Heart right ventricle (tissue), 16 donors: ENCODE measurements around the gene CELA1. TPM values are rescaled to one million over a fixed set of nuclear protein-coding genes. Genes with fewer than 3 reads are reported as not detected.
A peak's percentile ranks its signal among the peaks of the same experiment; 100 is the strongest.

Source experiments
- ATAC-seq, 8 donors: fragments of 200-7000 bp; cut with Tn5 transposase; one replicate each; pipeline ENCODE4 v1.9.1; 2020; ENCODE audit warnings: mild to moderate bottlenecking in 8 of 8, moderate library complexity in 8 of 8, moderate number of reproducible peaks in 1 of 8
- DNase-seq, 2 donors: peaks; one replicate each; pipeline ENCODE4 v3.0.0-alpha.2; 2020
- H3K27ac ChIP-seq, 10 donors: fragments of 200-600 bp; sonication (generic) in 2 of 10; one replicate each; pipeline versions ENCODE4 v1.5.0 to v1.8.0; 2020 to 2022; ENCODE audit warnings: mild to moderate bottlenecking in 3 of 10
- H3K27me3 ChIP-seq, 7 donors: fragments of 200-600 bp; one replicate each; pipeline ENCODE4 v1.8.0; 2021 to 2022; ENCODE audit warnings: mild to moderate bottlenecking in 2 of 7
- H3K36me3 ChIP-seq, 9 donors: fragments of 200-600 bp; sonication (generic) in 1 of 9; one replicate each; pipeline versions ENCODE4 v1.5.0 to v1.8.0; 2020 to 2022; ENCODE audit warnings: mild to moderate bottlenecking in 2 of 9
- H3K4me1 ChIP-seq, 9 donors: fragments of 200-600 bp; sonication (generic) in 1 of 9; one replicate each; pipeline versions ENCODE4 v1.5.0 to v1.8.0; 2020 to 2022; ENCODE audit warnings: mild to moderate bottlenecking in 4 of 9
- H3K4me3 ChIP-seq, 10 donors: fragments of 200-600 bp; sonication (generic) in 2 of 10; one replicate each; pipeline versions ENCODE4 v1.5.0 to v1.8.0; 2020 to 2022; ENCODE audit warnings: mild to moderate bottlenecking in 7 of 10, moderate library complexity in 2 of 10
- H3K9me3 ChIP-seq, 11 donors: fragments of 200-600 bp in 10 of 11; sonication (generic) in 2 of 11; one replicate each; pipeline versions ENCODE4 v1.5.0 to v1.8.0; 2013 to 2022; ENCODE audit warnings: mild to moderate bottlenecking in 2 of 11, control low read depth in 1 of 11, moderate library complexity in 1 of 11
- CTCF ChIP-seq, 9 donors: fragments of 200-600 bp; sonication (generic) in 2 of 9; IDR thresholded peaks; one replicate each; pipeline versions ENCODE4 v1.5.0 to v1.8.0; 2021 to 2022; ENCODE audit warnings: antibody characterized with exemption in 9 of 9, mild to moderate bottlenecking in 5 of 9, moderate library complexity in 1 of 9
- WGBS, 2 donors: extraction: QIAGEN DNeasy Blood & Tissue Kit; methylation state at CpG; one replicate each; pipeline ENCODE4 v1.1.7; 2013; ENCODE audit warnings: inconsistent platforms in 1 of 2; 5-methylcytosine and 5-hydroxymethylcytosine counted together
- intact Hi-C, 10 donors: fragments of 100-400 bp; cut with DNase I; formaldehyde crosslinking; loops; one replicate each; pipeline versions ENCODE4 v1.11.1 to v1.14.2; 2022
- polyA plus RNA-seq, 2 donors: library from polyadenylated mRNA; stranded (reverse); fragments of 200-250 nt; gene quantifications; one replicate each; pipeline ENCODE4 v1.2.3, GENCODE V29; 2013
- total RNA-seq, 10 donors: library from RNA; stranded (reverse); fragmentation: NEBNext Ultra II Directional in 3 of 10; extraction: Animal tissue kit (Norgen Biotek cat#: 25700) in 3 of 10; gene quantifications; one replicate each; pipeline versions ENCODE4 v1.2.1 to v1.2.4, GENCODE V29; 2021 to 2023
- donor health status: Arrhythmogenic right ventricular cardiomyopathy.
- donor health status: ischemic (EF 13 %, LVEDD 7.1; RV severe dilation, severe dysfunction).
- donor health status: healthy with polysubstance abuse.
- donor health status: DM: no; HTN: yes; CAD: no.
- donor health status: DM: no; HTN: no; CAD: no.
- donor health status: ischemic (EF 25% LVEDD 6.9; RV normal size, moderate dysfunction).
- donor health status: ischemic (EF 25% LVEDD 5.7; RV mildly dilated, moderate dysfunction).
- donor health status: healthy.
- donor health status: DM: yes; HTN: yes; CAD: no.
- donor health status: Ischemic cardiomyopathy.
- donor health status: ischemic (EF 35%, LVEDD 5.7; RV mildly dilated, moderate dysfunction).
- donor health status: nonischemic (EF 11% LVEDD 7.7; RV severe dilation, severe dysfunction).
- donor health status: DM: yes; HTN: yes; CAD: no.
- donor health status: PGD.
- donor health status: ischemic (EF 29% LVEDD 5.4; RV normal size, mild dysfunction).
- donor health status: nonischemic (EF 23%, LVEDD 6.1; RV moderate dilation, normal function).

The CELA1 gene
- total and polyA plus RNA-seq, 12 donors: not detected

- Histone ChIP-seq H3K4me3 (no peak overlapping the region), H3K27me3 (no peaks in the 10 kb centered on the region), H3K27ac (no peak overlapping the region), H3K9me3 (no peaks in the 10 kb centered on the region), H3K4me1 (peaks cover 0 to 28% (median 3%) of the 10 kb centered on the region in 9 donors), H3K36me3 (peaks cover 0 to 23% (median 0%) of the 10 kb centered on the region in 9 donors)
- 81 to 85% methylated on average over 3 of the region's 3 CpGs for WGBS, 2 donors
- ATAC-seq: no peak
- no peak for DNase-seq
- no peak for TF ChIP-seq CTCF (IDR thresholded peaks at IDR 0.05)
- intact Hi-C loops: no loop called here
Observed at GRCh38 chr12:51373187-51373586, 26.7 kb upstream of the CELA1 start.

GRCh38 chr12:51372021-51372420 is 25.5 kb upstream of the CELA1 start:
- Histone ChIP-seq H3K4me3 (no peak overlapping the region), H3K9me3 (no peaks in the 10 kb centered on the region), H3K36me3 (peaks cover 0 to 14% (median 0%) of the 10 kb centered on the region in 9 donors), H3K4me1 (peaks cover 0 to 31% (median 3%) of the 10 kb centered on the region in 9 donors), H3K27me3 (no peaks in the 10 kb centered on the region), H3K27ac (peak overlapping the region in 1 of 10 donors; percentile 34)
- intact Hi-C loops: no loop called here
- WGBS, 2 donors: 92 to 96% methylated on average over 2 of the region's 2 CpGs
- TF ChIP-seq CTCF (IDR thresholded peaks at IDR 0.05): no peak
- DNase-seq: no peak
- no peak for ATAC-seq

GRCh38 chr12:51371295-51371953 is 24.9 kb upstream of the CELA1 start:
- TF ChIP-seq CTCF (IDR thresholded peaks at IDR 0.05): no peak
- Histone ChIP-seq H3K9me3 (no peaks in the 10 kb centered on the region), H3K36me3 (peaks cover 0 to 8% (median 0%) of the 10 kb centered on the region in 9 donors), H3K4me1 (peaks cover 0 to 31% (median 3%) of the 10 kb centered on the region in 9 donors), H3K27ac (peak overlapping the region in 1 of 10 donors; percentile 34), H3K27me3 (no peaks in the 10 kb centered on the region), H3K4me3 (no peak overlapping the region)
- 48 to 54% methylated on average over 8 of the region's 8 CpGs for WGBS, 2 donors
- peak; percentile 57 to 92 (median 82) for ATAC-seq
- intact Hi-C loops: no loop called here
- DNase-seq: peak in 1 of 2 donors; percentile 30

- peaks cover 0 to 31% (median 3%) of the 10 kb centered on the region in 9 donors for H3K4me1 ChIP-seq
- H3K27me3 ChIP-seq: no peaks in the 10 kb centered on the region
- no peaks in the 10 kb centered on the region for H3K9me3 ChIP-seq
- peaks cover 0 to 1% (median 0%) of the 10 kb centered on the region in 9 donors for H3K36me3 ChIP-seq
- ATAC-seq (no peak), DNase-seq (no peak)
- no peak for TF ChIP-seq CTCF (IDR thresholded peaks at IDR 0.05)
- intact Hi-C loops: no loop called here
- WGBS, 2 donors: 97% methylated on average over 9 of the region's 9 CpGs
- H3K27ac ChIP-seq: no peak overlapping the region
- H3K4me3 ChIP-seq: no peak overlapping the region
Observed at GRCh38 chr12:51370667-51371066, 24.2 kb upstream of the CELA1 start.
